Cardiac septum (tissue), 1 donor: ENCODE measurements around the gene ANKRD33. TPM values are rescaled to one million over a fixed set of nuclear protein-coding genes. Genes with fewer than 3 reads are reported as not detected.

Source experiments
- DNase-seq: peaks from one replicate; pipeline ENCODE4 v3.0.0-alpha.2; 2020; ENCODE audit warnings: low spot score
- intact Hi-C: fragments of 100-400 bp; cut with DNase I; formaldehyde crosslinking; loops from one replicate; pipeline ENCODE4 v1.14.0; 2022
- total RNA-seq: library from RNA; stranded (reverse); fragmentation: NEBNext Ultra II Directional; extraction: Animal tissue kit (Norgen Biotek cat#: 25700); gene quantifications from one replicate; pipeline ENCODE4 v1.2.1, GENCODE V29; 2021
- donor health status: DM: no; HTN: no; CAD: no.

Gene ANKRD33
- total RNA-seq, 1 donor from 2014 or later = not detected

- intact Hi-C loops = no loop called here
- no peak for DNase-seq
These were observed 32.1 kb upstream of the ANKRD33 start for GRCh38 chr12:51855586-51856428.

DNA sequence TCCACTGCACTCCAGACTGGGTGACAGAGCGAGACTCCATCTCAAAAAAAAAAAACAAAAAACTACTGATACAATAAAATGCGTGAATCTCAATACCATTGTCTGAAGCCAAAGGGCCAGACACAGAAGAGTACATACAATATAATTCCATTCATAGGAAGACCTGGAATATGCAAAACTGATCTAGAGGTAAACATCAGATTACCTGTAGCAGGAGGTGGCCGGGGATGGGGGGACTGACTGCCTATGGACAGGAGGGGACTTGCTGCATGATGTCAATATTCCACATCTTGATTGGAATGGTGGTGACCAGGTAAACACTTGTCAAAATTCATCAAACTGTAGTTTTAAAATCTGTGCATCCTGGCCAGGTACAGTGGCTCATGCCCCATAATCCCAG is 26.9 kb upstream of the ANKRD33 start:
- no peak for DNase-seq
- intact Hi-C loops = no loop called here

DNA sequence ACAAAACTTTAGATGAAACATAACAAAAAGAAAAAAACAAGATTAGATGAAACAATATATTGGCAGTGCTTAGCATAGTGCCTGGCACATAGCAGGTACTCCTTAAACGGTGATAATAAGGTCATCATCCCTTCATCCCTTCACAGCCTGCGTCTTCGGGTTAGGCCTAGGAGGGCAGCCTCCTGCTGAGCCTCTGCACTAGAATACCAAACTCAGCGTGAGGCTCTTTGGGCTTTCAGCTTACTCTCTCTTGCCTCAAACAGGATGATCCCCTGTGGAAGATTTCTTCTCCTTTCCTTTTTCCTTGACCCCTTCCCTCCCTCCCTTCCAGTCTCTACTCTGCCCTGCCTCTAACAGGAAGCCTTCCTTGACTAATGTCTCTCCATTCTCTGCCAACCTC is 25.0 kb upstream of the ANKRD33 start:
- DNase-seq = no peak
- intact Hi-C loops = no loop called here

DNA sequence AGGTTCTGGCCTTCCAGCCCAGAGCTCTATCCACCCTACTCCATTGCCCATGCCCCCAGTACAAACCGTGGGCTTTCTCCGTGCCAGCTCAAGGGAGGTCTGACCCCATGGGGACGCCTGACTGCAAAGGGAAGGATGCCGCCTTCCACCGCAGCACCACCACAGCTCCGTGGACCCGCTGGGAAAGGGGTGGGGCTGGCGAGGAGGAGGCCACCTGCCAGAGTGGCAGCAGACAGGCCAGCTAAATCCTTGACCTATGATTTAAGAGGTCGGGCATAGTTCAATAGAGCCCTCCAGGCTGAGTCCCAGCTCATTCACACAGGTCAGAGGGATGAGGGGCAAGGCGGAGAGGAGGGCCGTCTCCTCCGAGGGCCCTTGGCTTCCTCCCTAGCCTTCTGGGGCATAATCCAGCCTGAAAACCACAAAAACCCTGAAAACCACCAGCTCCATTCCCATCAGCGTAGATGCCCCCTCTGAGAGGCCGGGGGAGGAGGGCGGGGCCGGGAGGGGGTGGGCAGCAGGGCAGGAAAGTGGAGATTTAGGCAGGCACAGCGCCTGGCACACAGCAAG is 24.5 kb upstream of the ANKRD33 start:
- intact Hi-C loops = no loop called here

DNA sequence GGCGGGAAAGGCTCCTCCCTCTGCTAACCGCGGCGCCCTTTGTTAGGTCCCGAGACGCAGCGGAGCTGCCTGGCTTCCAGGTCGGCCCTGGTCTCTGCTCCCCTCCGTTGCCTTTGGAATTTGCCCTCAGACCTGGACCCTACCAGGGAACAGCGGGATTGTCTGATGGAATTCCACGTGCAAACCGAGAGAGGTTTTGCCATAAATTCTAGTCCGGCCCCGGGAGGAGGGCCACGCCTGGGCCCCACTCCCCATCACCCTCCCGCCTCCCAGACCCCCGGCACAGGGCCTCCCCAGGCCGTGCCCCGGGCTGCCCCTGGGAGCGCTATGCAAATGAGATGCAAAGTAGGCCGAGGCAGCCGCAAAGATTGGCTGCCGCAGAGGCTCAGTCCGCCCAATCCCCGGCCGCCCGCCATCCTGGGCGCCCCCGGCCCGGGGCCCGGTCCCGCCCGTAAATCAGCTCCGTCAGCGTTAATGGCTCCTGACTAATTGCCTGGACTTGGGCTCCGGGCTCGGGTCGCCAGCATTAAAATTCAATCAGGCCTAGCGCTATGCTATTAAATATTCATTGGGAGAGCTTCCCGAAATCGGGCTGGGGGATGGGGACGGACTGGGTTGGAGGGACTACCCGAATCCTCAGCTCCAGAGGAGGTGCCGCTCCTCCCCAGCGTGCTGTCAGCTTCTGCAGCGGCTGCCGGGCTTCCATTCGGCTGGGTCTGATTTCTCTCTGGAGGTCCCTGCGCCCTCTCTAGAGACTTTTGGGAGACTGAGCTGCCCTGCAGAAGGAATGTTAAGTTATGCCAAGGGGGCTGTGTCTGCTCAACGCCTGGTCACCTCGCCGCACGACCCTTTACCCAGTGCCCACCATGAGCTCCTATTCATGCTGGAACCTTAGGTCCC is 23.7 kb upstream of the ANKRD33 start:
- intact Hi-C loops = no loop called here

More for the DNA sequence above, 24.5 kb upstream of the ANKRD33 start:
- DNase-seq = no peak

GRCh38 chr12:51864833-51865670 is 22.9 kb upstream of the ANKRD33 start:
- no peak for DNase-seq
- intact Hi-C loops = loop anchor here (5.0 kb wide), 1 partner anchor 443 kb away; the partner anchor contains the start of gene SLC4A8

More for the DNA sequence above, 23.7 kb upstream of the ANKRD33 start:
- DNase-seq = no peak

- no peak for DNase-seq
- intact Hi-C loops = loop anchor here (5.0 kb wide), 1 partner anchor 444 kb away; the partner anchor contains the start of gene SLC4A8
These were observed 22.1 kb upstream of the ANKRD33 start for GRCh38 chr12:51865757-51866270.

- intact Hi-C loops = loop anchor here (5.0 kb wide), 1 partner anchor 444 kb away; the partner anchor contains the start of gene SLC4A8
These were observed 21.6 kb upstream of the ANKRD33 start for GRCh38 chr12:51866324-51866723.

GRCh38 chr12:51866762-51867161 is 21.1 kb upstream of the ANKRD33 start:
- intact Hi-C loops = loop anchor here (5.0 kb wide), 1 partner anchor 444 kb away; the partner anchor contains the start of gene SLC4A8

More at GRCh38 chr12:51866324-51866723, 21.6 kb upstream of the ANKRD33 start:
- DNase-seq = no peak

DNA sequence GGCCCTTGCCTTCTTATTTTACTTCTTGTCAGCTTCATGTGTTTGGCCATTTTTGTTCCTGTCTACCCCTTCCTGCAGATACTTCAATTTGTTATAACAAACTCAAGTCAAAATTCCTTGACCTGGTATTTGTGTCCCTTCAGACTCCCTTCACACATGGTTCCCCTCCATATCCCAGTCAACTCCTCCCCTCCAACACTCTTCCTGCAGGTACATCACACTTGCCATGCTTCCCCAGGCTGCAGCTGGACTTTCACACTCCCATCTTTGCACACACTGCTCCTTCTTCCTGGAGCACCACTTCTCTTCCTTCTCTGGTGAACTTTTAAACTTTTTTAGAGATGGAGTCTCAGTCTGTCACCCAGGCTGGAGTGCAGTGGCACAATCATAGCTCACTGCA is 20.5 kb upstream of the ANKRD33 start:
- no peak for DNase-seq
- intact Hi-C loops = loop anchor here (5.0 kb wide), 1 partner anchor 445 kb away; the partner anchor contains the start of gene SLC4A8

More at GRCh38 chr12:51866762-51867161, 21.1 kb upstream of the ANKRD33 start:
- no peak for DNase-seq

DNA sequence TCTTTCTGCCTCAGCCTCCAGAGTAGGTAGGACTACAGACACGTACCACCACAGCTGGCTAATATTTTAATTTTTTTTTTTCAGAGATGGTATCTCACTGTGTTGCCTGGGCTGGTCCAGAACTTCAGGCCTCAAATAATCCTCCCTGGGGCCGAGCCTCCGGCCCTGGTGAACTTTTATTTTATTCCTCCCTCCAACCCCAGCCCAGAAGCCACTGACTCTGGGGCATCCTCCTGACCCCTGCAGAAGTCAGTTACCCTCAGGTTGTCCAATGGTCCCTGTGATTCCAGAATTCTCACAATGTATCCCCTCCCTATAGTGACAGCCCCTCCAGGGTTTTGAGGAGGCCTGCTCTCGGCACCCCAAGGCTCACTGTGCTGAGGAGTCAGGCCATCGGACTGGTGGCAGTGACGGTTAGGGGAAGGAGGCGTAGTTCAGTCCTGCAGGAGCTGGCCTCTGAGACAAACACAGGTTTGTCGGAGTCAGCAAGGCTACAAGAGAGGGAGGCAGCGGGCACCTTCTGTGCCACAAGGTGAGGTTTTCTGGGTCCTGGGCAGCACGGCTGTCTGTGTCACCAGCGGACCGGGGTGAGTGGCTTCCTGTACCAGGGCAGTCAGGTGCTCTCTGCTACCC is 20.0 kb upstream of the ANKRD33 start:
- intact Hi-C loops = loop anchor here (5.0 kb wide), 1 partner anchor 446 kb away; the partner anchor contains the start of gene SLC4A8
- DNase-seq = no peak

- intact Hi-C loops = loop anchor here (5.0 kb wide), 1 partner anchor 447 kb away; the partner anchor contains the start of gene SLC4A8
- no peak for DNase-seq
These were observed 18.9 kb upstream of the ANKRD33 start for GRCh38 chr12:51868821-51869495.

DNA sequence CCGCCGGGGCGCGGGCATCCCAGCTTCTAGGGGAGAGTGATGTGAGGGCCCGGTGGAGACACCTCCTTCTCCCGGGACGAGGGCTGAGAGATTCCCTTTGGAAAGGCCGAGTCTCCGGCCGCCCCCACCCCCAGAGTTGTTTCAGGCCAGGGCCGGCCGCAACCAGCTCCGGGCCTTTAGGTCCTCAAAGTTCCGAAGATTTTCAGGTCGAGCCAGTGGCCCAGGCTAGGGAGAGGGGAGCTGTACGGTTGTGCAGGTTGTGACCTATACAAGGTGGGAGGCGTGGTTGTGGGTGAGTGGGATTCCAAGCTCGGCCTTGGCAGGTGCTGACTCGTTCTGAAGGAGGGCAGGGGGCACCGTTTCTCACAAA is 18.4 kb upstream of the ANKRD33 start:
- intact Hi-C loops = loop anchor here (5.0 kb wide), 1 partner anchor 447 kb away; the partner anchor contains the start of gene SLC4A8
- no peak for DNase-seq

DNA sequence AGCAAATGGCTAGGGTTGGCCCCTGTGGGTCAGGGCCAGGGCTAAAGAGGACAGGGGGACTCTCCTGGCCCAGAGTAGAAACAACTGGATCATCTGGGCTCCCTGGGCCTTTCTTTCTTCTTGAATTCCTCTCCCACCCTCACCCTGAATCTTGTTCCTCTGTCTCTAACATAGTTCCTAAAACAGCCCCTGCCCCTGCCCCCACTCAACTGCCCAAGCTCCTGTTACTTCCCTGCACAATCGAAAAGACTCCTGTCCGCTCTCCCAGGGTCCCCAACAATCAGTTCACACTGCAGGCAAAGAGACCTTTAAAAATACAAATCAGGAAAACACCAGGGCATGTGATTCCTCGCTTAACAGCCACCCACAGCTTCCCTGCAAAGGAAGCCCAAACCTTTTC is 18.0 kb upstream of the ANKRD33 start:
- no peak for DNase-seq
- intact Hi-C loops = loop anchor here (5.0 to 10.0 kb wide), 3 partner anchors 45 to 448 kb away; partner anchors contain the start of gene SLC4A8

DNA sequence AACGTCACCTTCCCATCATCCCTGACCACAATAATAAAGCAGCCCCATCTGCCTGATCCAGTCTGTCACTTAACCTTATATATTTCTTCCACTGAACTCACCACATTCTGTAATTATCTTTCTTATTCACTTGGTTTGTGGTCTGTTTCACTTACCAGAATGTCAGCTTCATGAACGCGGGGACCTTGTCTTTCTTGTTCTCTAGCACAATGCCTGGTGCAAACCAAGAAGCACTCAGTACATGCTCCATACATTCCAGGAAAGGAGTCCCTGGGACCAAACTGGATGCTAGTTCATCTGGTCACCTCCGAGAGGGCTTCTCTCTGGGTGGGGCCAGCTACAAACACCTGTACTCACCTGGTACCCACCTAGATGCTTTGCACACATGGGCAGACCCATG is 17.4 kb upstream of the ANKRD33 start:
- DNase-seq = no peak
- intact Hi-C loops = loop anchor here (10.0 kb wide), 2 partner anchors 46 to 186 kb away; no protein-coding TSS in a partner anchor

GRCh38 chr12:51871126-51871525 is 16.8 kb upstream of the ANKRD33 start:
- DNase-seq = no peak
- intact Hi-C loops = loop anchor here (10.0 kb wide), 2 partner anchors 46 to 186 kb away; no protein-coding TSS in a partner anchor
